Kidney glomerular epithelial cell (primary cell): ENCODE results near the gene PLAU.
"Not testable (repeated sequence)": the region's sequence is repeated elsewhere in the genome, so short reads cannot be mapped to it uniquely, and the experiment has no call there.

Source experiments
- DNase-seq: peaks from one replicate; lab custom pipeline; 2025; lab: John Stamatoyannopoulos, UW

PLAU gene

GRCh38 chr10:73922007-73922863, 11.3 kb downstream of the PLAU start:
- DNase-seq = no peak

GRCh38 chr10:73922864-73923133, 11.9 kb downstream of the PLAU start:
- no peak for DNase-seq

DNA sequence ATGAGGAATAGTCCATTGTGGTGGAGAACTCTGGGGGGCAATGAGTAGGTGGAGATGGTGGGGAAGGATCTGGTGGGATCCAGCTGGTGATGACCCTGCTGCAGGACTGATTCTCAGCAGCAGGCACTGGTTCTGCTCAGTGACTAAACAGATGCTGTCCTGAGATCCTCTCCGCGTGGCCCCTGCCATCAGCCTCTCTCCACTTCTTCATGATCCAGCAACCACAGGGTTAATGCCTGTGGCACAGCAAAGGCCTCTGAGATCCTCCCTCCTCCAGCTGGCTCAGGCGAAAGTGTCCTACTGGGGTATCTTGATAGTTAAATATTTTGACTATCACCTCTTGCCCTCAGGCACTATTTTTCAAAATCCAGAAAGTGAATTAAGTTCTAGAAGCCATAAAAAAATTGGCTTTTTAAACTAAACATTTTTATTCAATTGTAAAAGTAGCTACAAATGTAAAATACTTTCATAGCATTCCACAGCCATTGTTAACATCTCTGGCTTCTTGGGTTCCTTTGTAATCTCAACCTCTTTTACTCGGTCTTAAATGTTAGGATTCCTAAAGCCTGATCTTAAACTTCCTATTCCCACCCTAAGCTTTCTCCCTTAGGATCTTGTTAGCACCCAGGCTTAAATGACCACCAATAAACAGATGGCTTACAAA, 13.1 kb downstream of the PLAU start:
- no peak for DNase-seq

DNA sequence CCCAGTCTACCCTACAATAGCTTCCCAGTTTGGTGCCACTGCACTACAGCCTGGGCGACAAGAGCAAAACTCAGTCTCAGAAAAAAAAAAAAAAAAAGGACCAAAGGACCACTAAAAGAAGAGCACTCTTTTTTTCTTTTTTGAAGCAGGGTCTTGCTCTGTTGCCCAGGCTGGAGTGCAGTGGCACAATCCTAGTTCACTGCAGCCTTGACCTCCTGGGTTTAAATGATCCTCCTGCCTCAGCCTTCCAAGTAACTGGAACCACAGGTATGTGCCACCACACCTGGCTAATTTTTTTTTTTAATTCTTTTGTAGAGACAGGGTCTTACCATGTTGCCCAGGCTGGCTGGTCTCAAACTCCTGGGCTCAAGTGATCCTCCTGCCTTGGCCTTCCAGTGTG, 14.0 kb downstream of the PLAU start:
- no peak for DNase-seq

DNA sequence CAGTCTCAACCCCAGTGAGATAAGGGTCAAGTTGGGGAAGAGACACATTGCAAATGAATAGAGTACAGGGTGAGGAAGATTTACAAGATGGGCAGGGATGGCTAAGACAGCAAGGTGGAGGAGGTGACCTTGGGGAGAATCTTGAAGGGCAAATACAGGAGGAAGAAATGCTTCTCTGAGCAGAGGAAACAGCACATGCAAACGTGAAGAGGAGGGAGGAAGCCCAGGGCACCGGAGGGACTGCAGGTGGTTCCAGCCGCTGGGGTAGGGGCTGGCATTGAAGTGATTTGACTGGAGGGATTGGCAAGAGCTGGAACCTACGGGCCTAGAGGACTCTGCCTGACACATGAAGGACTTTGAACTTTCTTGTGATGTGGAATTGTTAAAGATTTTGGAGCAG, 14.6 kb downstream of the PLAU start:
- no peak for DNase-seq

DNA sequence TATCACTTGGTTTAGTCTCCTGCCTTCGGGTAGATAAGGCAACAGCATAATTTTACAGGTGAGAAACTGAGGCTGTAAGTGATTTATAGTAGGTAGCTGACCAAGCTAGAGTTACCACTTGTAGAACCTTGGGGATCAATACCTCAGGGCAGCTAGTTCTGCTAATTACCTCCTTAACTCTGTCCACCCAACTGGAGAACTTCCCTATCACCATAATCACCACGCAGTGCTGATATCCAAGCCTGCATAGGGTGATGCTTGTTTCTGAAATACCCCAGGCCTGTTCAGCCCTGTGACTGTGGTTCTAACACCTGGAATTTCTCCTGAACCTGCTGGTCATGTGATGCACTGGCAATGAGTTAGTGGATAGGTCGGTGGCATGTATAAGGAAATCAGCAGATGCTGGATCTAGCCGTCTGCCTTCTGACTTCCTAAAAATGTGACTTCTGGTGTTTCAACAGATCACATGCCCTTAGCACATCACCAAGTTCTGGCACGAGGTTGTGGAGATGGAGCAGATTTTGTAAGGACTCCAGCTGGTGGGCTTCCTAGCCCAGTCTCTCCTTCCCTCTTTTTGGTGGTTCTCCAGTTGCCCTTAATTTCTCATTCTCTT, 15.3 kb downstream of the PLAU start:
- no peak for DNase-seq

GRCh38 chr10:73930630-73931327, 19.8 kb downstream of the PLAU start:
- DNase-seq = not testable (repeated sequence)

DNA sequence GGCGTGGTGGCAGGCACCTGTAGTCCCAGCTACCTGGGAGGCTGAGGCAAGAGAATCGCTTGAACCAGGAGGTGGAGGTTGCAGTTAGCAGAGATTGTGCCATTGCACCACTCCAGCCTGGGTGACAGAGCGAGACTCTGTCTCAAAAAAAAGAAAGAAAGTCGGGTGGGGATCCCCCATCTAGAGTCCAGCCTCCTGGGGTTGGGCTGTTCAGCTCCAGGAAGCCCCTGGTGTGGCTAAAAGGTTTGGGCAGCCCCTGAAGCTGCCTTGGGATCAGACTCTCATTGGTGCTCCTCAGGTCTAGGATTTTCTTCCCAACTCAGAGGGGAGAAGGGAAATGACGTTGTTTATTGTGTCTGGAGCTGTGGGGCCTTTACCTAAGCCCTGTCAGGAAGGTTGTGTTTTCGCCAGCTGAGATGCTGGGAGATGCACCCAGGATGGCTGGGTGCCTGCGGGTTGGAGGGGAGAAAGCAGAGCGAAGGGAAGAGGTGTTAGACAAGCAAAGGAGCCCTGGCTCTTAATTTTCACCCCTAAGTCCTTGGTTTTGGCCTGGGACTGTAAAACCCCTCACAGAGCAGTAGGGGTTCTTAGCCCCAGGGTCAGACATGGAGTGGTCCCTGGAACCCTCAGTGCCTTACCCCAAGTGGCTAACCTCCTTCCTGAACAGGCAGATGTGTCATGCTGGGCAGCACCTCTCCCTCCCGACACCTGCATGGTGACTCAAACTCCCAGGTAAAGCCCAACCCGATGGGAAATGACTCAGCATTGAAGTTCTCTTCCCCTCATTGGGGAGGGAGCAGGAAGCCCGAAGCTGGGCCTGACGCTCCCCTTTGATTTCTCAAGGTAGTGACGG, 21.1 kb downstream of the PLAU start:
- DNase-seq = peak; percentile 23

- no peak for DNase-seq
Observed at GRCh38 chr10:73932620-73933112, 21.7 kb downstream of the PLAU start.

DNA sequence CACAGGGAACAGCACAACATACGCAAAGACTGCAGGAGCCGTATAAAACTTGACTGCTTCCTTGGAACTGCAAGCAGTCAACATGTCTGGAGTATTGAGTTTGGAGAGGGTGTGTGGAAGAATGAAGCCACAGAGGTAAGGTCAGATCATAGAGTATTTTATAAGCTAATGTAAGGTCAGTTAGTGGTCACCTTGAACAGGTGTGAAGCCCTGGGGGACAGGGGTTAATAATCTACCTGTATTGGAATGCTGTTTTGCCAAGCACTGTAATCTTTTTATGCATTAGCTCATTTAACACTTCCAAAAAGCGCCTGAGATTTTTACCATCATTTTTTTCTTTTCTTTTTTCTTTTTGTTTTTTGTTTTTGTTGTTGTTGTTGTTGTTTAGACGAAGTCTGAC, 23.1 kb downstream of the PLAU start:
- DNase-seq = no peak

DNA sequence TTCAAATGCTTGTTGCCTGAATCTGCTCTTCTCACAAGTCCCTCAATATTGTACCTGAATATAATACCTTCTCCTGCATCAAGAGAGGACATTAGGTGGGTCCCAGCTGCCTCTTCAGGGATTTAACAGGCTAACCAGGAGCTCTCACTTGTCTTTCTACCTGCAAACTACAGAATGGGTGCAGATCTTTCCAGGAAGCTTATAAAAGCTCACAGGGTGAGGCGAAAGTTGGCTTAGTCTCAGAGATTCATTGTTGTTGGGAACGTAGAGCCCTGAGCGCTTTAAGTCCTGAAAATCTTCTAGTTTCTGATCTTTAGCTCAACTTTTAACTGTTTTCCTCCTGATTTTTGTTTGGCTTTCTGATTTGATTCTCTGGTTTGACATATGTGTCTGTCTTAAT, 25.0 kb downstream of the PLAU start:
- DNase-seq = no peak

GRCh38 chr10:73937333-73938043, 26.6 kb downstream of the PLAU start:
- no peak for DNase-seq

- peak; percentile 72 for DNase-seq
Observed at GRCh38 chr10:73940634-73941221, 29.8 kb downstream of the PLAU start.

GRCh38 chr10:73941300-73941699, 30.4 kb downstream of the PLAU start:
- no peak for DNase-seq

DNA sequence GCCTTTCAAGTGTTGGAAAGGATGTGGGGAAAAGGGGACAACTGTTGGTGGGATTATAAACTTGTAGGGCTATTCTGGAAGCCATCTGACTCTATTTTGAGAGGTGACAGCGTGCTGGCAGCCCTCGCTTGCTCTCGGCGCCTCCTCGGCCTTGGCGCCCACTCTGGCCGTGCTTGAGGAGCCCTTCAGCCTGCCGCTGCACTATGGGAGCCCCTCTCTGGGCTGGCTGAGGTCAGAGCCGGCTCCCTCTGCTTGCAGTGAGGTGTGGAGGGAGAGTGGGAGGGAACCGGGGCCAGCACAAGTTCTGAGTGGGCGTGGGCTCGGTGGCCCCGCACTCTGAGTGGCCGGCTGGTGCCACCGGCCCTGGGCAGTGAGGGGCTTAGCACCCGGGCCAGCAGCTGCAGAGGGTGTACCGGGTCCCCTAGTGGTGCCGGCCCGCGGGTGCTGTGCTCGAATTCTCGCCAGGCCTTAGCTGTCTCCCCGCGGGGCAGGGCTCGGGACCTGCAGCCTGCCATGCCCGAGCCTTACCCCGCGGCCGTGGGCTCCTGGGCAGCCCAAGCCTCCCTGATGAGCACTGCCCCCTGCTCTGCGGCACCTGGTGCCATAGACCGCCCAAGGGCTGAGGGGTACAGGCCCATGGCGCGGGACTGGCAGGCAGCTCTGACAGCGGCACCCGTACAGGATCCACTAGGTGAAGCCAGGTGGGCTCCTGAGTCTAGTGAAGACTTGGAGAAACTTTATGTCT, 33.6 kb downstream of the PLAU start:
- DNase-seq = no peak

DNA sequence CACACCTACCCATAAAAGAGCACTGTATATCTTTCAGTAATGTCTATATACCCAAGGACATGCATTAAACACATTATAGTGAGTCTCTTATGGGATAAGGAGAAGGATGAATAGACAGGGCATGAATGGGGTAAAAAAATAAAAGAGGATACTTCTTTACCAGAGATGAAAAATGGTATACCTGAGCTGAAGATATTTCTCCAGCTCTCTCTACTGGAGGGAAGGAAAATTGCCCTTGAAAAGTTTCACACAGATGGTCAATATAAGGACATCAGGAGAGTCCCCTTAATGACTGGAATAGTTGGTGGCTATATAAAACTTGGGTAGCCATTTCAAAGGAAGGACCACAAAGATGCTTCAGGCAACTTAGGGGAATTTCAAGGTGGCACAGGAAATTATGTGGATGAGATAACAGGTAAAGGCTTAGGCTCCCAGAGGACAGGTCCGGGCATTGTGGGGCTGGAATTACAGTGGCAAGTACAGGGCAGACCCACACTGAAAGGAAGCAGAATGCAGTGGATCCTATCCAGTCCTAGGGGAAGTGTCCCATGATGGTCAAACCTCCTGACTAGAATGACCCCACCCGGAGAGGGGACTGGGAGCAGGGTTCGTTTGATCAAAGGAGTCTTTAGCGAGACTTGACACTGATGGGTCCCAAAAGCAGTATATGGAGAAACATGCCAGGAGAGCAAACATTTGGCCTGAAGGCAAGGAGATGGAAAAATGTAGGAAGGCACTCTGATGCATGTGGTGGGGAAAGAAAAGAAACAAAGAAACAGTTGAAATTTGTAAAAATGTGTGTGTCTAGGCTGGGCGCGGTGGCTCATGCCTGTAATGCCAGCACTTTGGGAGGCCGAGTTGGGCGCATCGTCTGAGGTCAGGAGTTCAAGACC, 35.6 kb downstream of the PLAU start:
- no peak for DNase-seq

- no peak for DNase-seq
Observed at GRCh38 chr10:73948947-73949633, 38.2 kb downstream of the PLAU start.
